ENCODE results near the gene HSD17B12. TPM values are rescaled to one million over a fixed set of nuclear protein-coding genes. Genes with fewer than 3 reads are reported as not detected.

The HSD17B12 gene
- total RNA-seq, 5 donors from 2014 or later (not counting 1 experiment from before 2014, with no cell fraction given): 17.9 to 25.6 (median 23.8) TPM

DNA sequence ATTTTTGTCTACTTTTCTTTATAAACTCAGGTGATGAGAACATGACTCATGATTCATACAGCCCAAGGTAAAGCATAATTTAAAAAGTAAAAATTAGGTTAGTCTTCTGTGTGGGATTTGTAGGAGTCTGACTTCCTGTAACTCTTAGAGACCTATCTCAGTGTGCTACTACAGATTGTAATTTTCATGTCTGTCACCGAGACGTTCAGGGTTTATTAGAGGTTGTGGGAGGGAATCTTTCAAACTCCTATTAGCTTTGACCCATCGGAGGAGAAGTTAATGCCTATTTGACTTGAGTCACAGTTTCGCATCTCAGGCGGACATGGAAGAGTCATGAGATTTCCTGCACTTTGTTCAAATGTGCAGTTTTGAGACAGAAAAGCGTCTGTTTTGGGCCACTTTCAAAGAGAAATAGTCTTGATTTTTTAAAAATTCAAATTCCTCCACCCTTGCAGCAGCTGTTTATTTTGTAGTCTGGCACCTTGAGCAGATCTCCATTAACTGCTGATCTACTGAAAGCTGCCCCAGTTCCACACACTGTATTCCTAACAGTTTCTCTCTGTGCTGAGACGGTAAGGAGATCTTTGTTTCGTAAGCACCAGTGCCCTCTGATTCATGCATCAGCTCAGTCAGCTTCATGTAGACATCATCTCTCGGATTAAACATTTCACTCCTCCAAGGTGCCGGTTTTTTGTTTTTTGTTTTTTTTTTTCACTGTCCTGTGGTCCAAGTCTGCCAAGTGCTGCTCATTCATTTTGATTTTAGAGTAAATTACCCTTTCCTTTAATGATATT is 224.4 kb downstream of the HSD17B12 start:
- H3K4me1 ChIP-seq (ENCODE audit: control insufficient read depth in 1 of 2, extremely low read depth in 1 of 2, insufficient read depth in 2 of 2, low read length in 2 of 2): no peaks in the 10 kb centered on the region
- peaks cover 4 to 72% of the 10 kb centered on the region in 2 donors for H3K36me3 ChIP-seq (ENCODE audit: control insufficient read depth in 2 of 2, extremely low read depth in 1 of 2, insufficient read depth in 1 of 2, low read length in 1 of 2)
- H3K9me3 ChIP-seq: no peaks in the 10 kb centered on the region
- no peaks in the 10 kb centered on the region for H3K27me3 ChIP-seq (replicated peaks in 1 of 2; ENCODE audit: control insufficient read depth in 2 of 2, extremely low read depth in 1 of 2, insufficient read depth in 2 of 2, low read length in 1 of 2)
- H3K9me3 Mint-ChIP-seq: no peaks in the 10 kb centered on the region
- H3K4me1 Mint-ChIP-seq: peaks cover 7 to 23% (median 16%) of the 10 kb centered on the region in 3 donors
- H3K27me3 Mint-ChIP-seq: no peaks in the 10 kb centered on the region
- WGBS (ENCODE audit: insufficient coverage): 93% methylated on average over 2 of the region's 10 CpGs
- H3K36me3 Mint-ChIP-seq: peaks cover 81% of the 10 kb centered on the region
- ATAC-seq (replicated peaks in 1 of 4) (no peak), DNase-seq (no peak)
- no peak overlapping the region for H3K27ac ChIP-seq (ENCODE audit: low read length)
- H3K27ac Mint-ChIP-seq: no peak overlapping the region
- no peak overlapping the region for H3K4me3 ChIP-seq (ENCODE audit: control insufficient read depth in 1 of 2, extremely low read depth in 1 of 2, low read length in 1 of 2)
- CTCF ChIA-PET: no interaction called here
- H3K4me3 Mint-ChIP-seq: no peak overlapping the region
- POLR2A ChIA-PET: interaction anchor here in 1 of 2 donors (0.7 kb wide), 1 partner anchor 221 kb away, joined by 3 read pairs; no protein-coding TSS in a partner anchor

DNA sequence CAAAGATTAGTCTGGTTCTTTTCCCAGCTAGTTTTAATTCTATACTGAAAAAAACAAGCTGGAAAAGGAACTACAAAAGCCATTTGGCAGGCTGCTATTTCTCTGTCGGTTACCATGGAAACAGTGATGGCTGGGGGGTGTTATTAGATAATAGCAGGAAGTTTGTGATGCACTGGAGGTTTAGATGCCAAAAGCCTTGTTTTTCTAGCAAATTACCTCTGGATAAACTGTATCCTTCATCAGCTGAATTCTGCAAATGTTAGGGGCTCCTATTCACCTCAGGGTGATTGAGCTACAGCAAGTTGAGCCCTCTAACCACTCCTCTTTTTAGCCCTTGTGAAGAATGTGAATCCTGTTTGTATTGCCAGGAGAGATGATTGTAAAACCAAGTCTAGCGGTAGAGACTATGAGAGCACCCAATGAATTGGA is 225.3 kb downstream of the HSD17B12 start:
- no peak overlapping the region for H3K27ac Mint-ChIP-seq
- Histone ChIP-seq H3K36me3 (ENCODE audit: control insufficient read depth in 2 of 2, extremely low read depth in 1 of 2, insufficient read depth in 1 of 2, low read length in 1 of 2) (peaks cover 4 to 77% of the 10 kb centered on the region in 2 donors), H3K4me3 (ENCODE audit: control insufficient read depth in 1 of 2, extremely low read depth in 1 of 2, low read length in 1 of 2) (no peak overlapping the region), H3K27me3 (replicated peaks in 1 of 2; ENCODE audit: control insufficient read depth in 2 of 2, extremely low read depth in 1 of 2, insufficient read depth in 2 of 2, low read length in 1 of 2) (no peaks in the 10 kb centered on the region), H3K27ac (ENCODE audit: low read length) (no peak overlapping the region), H3K9me3 (no peaks in the 10 kb centered on the region), H3K4me1 (ENCODE audit: control insufficient read depth in 1 of 2, extremely low read depth in 1 of 2, insufficient read depth in 2 of 2, low read length in 2 of 2) (no peaks in the 10 kb centered on the region)
- CTCF ChIA-PET: no interaction called here
- H3K36me3 Mint-ChIP-seq: peaks cover 85% of the 10 kb centered on the region
- no peaks in the 10 kb centered on the region for H3K27me3 Mint-ChIP-seq
- H3K4me1 Mint-ChIP-seq: peaks cover 7 to 24% (median 16%) of the 10 kb centered on the region in 3 donors
- H3K9me3 Mint-ChIP-seq: no peaks in the 10 kb centered on the region
- DNase-seq (no peak), ATAC-seq (replicated peaks in 1 of 4) (no peak)
- 100% methylated on average over 1 of the region's 2 CpGs for WGBS (ENCODE audit: insufficient coverage)
- no peak overlapping the region for H3K4me3 Mint-ChIP-seq
- POLR2A ChIA-PET: no interaction called here

Other genes starting within 250 kb of the HSD17B12 start
- gene ALKBH3, start 200.1 kb downstream of the HSD17B12 start, total RNA-seq: 10 to 100 TPM; 21.6 to 36.9 (median 34.1) TPM